Motor neuron (in vitro differentiated cells): ENCODE data around the gene CDK2AP2. TPM values are rescaled to one million over a fixed set of nuclear protein-coding genes. Genes with fewer than 3 reads are reported as not detected.

Experiments used
- ATAC-seq, 8 experiments: fragments of 200-7000 bp; cut with Tn5 transposase; replicated peaks in 6 of 8; 2 replicates each; pipeline ENCODE4 v1.8.0; 2021; ENCODE audit warnings: mild to moderate bottlenecking in 8 of 8, moderate library complexity in 8 of 8
- H3K27ac ChIP-seq, 2 donors: fragments of 250-450 bp; sonication (Bioruptor Pico); 2 replicates each; pipeline ENCODE4 v1.9.0; 2021; ENCODE audit warnings: antibody characterized with exemption in 2 of 2, mild to moderate bottlenecking in 2 of 2, moderate library complexity in 1 of 2
- H3K4me1 ChIP-seq, 2 donors: fragments of 250-450 bp; sonication (Bioruptor Pico); replicated peaks in 1 of 2; 2 replicates each; pipeline ENCODE4 v1.6.1; 2021; ENCODE audit warnings: antibody characterized with exemption in 2 of 2, mild to moderate bottlenecking in 2 of 2, moderate library complexity in 1 of 2
- H3K4me3 ChIP-seq, 5 donors: fragments of 250-450 bp; sonication (Bioruptor Pico); 2 replicates each; pipeline ENCODE4 v1.9.0; 2021; ENCODE audit warnings: antibody characterized with exemption in 5 of 5, mild to moderate bottlenecking in 5 of 5, moderate library complexity in 4 of 5
- WGBS, 10 experiments: fragments of 450-650 bp; shearing (Covaris generic); methylation state at CpG; one replicate each; pipeline ENCODE4 v1.0.0; 2022; 5-methylcytosine and 5-hydroxymethylcytosine counted together
- in situ Hi-C, 9 experiments: fragments of 400-800 bp; cut with MboI; loops; one replicate each; pipeline ENCODE4 v1.15.0; 2021; ENCODE audit warnings: low sequenced_read_pairs in 9 of 9, low pct_unique_long_range_greater_than_20kb in 2 of 9; ENCODE audit not compliant: unreplicated experiment in 9 of 9
- total RNA-seq, 8 experiments: library from RNA; unstranded; fragments of 300-600 nt; gene quantifications; 2 replicates each; pipeline versions ENCODE4 v1.2.3 to v1.2.4, GENCODE V29; 2022

Gene CDK2AP2
- total RNA-seq, 8 experiments from 2014 or later: 13.8 to 39.3 (median 19.8) TPM

GRCh38 chr11:67505605-67506396 lies 2.2 kb downstream of the CDK2AP2 start:
- Histone ChIP-seq H3K27ac (peak overlapping the region; percentile 49 to 76), H3K4me3 (peak overlapping the region; percentile 46 to 72 (median 59)), H3K4me1 (peaks cover 20 to 29% of the 10 kb centered on the region in 2 donors)
- 0 to 33% (median 15%) methylated on average over 1 to 7 of the region's 17 CpGs; no CpG with 5 or more reads in 2 of the 10 experiments for WGBS, 10 experiments
- ATAC-seq: peak; percentile 10 to 39 (median 30)
- in situ Hi-C loops: no loop called here

- in situ Hi-C loops: no loop called here
- H3K4me1 ChIP-seq: peaks cover 20 to 29% of the 10 kb centered on the region in 2 donors
- peak within 1 kb of the TSS; percentile 46 to 72 (median 59) for H3K4me3 ChIP-seq
- ATAC-seq: peak; percentile 3 to 25 (median 11)
- no CpG with 5 or more reads among the region's 58 CpGs for WGBS, 10 experiments
- H3K27ac ChIP-seq: peak within 1 kb of the TSS; percentile 49 to 76
Observed at GRCh38 chr11:67504950-67505581, 2.9 kb downstream of the CDK2AP2 start, which contains the start of gene PITPNM1. PITPNM1 (minus strand) TSS chr11:67505363; CDS start chr11:67504180, 1,183 bp downstream.

DNA sequence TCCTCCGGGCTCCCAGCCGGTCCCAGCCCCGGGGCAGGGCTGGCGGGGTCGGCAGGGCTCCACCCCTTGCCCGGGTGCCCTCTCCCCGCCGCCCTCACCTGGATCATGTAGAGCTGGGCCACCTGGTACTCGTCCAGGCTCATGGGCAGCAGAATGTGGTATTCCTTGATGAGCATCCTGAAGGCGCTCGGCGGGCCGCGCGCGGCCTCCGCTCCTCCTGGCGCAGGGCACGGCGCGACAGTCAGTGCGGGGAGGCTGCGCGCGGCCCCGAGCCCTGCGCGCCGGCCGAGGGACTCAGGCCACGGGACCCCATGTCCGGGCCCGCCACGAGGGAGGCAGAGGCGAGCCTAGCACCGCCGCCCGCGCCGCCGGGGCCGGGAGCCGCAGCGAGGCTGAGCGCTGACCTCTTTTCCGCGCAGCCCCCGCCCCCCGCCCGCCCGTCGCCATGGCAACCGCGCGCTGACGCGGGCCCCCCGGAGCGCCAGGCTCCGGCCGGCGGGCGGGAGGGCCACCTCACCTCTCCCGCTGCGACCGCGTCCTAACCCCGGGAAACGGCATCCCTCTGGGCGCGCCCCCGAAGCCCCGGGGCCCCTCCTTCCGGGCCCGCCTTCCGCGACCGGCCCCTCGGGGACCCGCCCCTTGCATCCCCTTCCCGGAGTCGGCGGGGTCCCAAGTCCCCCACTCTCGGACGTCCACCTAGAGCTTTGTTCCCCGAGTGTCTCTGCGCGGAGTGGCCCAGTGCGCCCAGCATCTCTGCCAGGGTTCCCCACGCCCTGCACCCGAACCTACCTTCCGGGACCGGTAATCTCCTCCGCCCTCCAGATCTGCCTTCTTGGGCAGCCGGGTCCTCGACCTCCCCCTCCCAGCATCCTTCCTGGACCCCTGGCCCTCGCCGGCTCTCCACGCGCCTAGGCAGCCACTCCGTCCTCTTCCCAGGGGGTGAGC lies 3.7 kb downstream of the CDK2AP2 start:
- Histone ChIP-seq H3K4me3 (peak overlapping the region; percentile 46 to 72 (median 59)), H3K4me1 (peaks cover 20 to 29% of the 10 kb centered on the region in 2 donors), H3K27ac (peak overlapping the region; percentile 49 to 76)
- 0 to 3% (median 0%) methylated on average over 6 to 9 of the region's 101 CpGs; no CpG with 5 or more reads in 7 of the 10 experiments for WGBS, 10 experiments
- in situ Hi-C loops: no loop called here
- peak in 7 of 8 experiments; percentile 0 to 15 (median 9) for ATAC-seq

DNA sequence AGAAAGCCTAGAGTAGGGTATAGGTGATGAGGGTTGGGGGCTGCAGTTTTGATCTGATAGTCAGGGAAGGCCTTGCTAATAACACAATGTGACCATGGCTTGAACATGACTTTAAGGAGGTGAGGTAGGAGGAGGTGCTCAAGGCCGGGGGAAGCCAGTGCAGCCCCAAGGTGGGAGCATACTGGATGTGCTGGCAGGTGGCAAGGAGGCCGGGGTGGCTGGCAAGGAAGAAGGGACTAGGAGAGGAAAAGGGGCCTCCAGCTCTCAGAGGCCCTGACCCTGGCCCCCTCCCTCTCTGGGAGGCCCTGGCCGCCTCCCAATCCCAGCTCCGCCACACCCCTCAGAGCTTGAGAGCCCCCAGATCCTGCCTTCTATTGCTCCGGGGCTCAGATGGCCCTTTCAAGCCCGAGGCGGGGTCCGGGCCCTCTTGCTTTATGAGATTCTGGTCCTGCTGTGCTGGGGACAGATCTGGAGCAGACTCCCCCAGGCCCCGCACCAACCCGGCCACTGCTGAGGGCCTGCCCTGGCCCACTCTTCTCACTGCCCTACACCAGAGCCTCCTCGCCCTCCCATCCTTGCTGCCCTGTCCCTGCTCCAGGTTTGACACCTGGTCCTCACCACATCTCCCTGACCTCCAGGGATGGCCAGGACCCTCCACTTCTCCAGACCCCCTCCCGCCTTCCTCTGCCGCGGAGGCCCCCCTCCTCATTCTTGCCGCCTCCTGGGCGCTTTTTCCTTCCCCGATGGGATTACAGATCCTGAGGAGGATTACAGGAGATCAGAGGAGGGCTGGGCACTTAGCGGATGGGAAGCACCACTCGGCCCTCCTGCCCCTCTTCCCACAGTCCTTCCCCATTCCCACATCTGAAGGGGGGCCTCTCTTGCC lies 4.6 kb downstream of the CDK2AP2 start:
- peak overlapping the region; percentile 49 to 76 for H3K27ac ChIP-seq
- 42 to 100% methylated on average over 1 to 6 of the region's 19 CpGs; no CpG with 5 or more reads in 8 of the 10 experiments for WGBS, 10 experiments
- H3K4me3 ChIP-seq: peak overlapping the region; percentile 46 to 72 (median 59)
- H3K4me1 ChIP-seq: peaks cover 20 to 26% of the 10 kb centered on the region in 2 donors
- no peak for ATAC-seq
- in situ Hi-C loops: no loop called here

DNA sequence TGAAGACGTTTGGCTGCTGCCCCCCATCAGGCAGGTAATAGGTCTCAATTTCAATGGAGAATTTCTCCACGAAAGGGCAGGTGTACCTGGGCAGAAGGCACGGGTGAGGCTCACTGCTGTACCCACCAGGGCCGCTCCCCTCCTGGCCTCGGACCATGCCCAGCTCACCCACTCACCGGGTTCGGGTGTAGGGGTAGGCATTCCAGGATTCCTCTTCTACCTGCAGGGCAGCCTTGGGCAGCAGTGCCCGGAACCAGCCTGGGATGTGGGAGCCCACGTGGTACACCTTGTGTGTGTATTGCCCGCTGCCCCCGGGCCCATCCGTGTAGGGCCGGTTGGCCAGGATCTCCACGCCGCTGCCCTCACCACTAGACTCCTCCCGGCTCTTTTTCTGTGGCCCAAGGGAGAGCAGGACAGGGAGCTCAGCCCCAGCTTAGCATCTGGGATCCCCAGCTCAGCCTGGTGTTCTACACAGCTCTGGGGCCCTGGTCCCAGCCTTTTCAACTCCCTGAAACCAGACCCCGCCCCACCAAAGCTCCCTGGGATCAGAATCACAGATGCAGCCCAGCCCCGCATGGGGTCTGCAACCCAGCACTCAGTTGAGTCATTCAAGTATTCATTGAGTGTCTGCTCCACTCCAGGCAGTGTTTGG lies 5.5 kb downstream of the CDK2AP2 start:
- no peak for ATAC-seq
- 80 to 100% (median 100%) methylated on average over 1 to 9 of the region's 18 CpGs; no CpG with 5 or more reads in 5 of the 10 experiments for WGBS, 10 experiments
- no peak overlapping the region for H3K27ac ChIP-seq
- H3K4me3 ChIP-seq: no peak overlapping the region
- in situ Hi-C loops: no loop called here
- H3K4me1 ChIP-seq: peaks cover 19 to 25% of the 10 kb centered on the region in 2 donors

DNA sequence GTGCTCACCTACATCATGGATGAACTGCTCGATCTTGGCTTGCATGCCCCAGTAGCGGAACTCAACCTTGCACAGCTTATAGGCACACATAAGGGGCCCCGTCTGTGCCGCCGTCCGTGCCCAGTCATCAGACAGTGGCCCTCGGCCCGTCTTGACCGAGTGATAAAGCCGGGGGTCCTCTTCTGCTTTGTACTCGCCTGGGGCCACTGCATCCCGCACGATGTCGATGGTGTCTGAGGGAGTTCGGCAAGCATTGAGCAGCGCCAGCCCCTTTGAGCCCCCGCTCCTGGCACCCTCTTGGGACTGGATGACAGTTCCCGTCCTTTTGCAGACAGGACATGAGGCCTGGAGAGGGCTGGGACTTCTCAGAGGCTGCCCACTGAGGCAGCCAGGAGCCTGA lies 6.1 kb downstream of the CDK2AP2 start:
- 93 to 100% (median 97%) methylated on average over 2 to 5 of the region's 18 CpGs; no CpG with 5 or more reads in 6 of the 10 experiments for WGBS, 10 experiments
- Histone ChIP-seq H3K27ac (no peak overlapping the region), H3K4me1 (peaks cover 16 to 21% of the 10 kb centered on the region in 2 donors), H3K4me3 (no peak overlapping the region)
- ATAC-seq: no peak
- in situ Hi-C loops: no loop called here

DNA sequence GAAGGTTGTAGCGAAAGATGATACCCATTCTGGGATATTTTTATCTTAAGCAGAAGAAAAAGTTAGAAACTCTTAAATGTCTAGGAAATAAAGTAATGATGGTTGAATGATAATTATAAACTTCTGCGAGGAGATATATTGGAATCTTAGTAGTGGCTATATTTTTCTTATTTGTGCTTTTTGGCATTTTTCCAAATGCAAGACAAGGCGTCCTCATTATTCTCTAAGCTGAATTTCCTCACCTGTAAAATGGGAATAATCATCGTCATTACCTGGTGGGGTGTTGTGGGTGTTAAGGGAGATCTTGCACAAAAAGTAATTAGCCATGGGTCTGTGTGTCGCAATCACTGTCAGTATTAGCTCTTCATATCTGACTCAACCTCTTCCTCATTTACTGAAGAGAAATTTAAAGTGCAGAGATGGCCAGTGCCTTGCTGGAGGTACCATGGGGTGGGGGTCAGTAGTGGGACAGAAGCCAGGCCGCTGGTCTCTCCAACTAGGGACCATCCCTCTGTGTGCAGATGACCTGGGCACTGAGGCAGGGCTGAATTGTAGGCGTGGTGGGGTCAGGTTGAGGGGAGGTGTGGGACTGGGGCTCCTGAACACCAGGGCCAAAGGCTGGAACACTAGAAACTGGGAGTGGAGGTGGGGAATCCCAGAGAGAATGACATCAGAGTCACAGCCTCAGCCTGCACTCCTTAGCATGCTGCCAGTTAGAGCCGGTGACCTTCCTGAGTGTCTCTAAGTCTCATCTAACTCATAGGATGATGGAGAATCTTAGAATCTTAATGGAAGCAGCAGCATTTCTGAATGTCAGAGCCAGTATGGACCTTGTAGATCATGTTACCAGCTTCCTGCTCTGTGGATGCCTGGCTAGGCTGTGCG lies 6.9 kb downstream of the CDK2AP2 start:
- ATAC-seq: no peak
- WGBS, 10 experiments: 48 to 100% (median 93%) methylated on average over 2 to 8 of the region's 9 CpGs
- Histone ChIP-seq H3K4me3 (no peak overlapping the region), H3K4me1 (peaks cover 16 to 18% of the 10 kb centered on the region in 2 donors), H3K27ac (no peak overlapping the region)
- in situ Hi-C loops: no loop called here

- WGBS, 10 experiments: 100% methylated on average over 1 of the region's 1 CpG; no CpG with 5 or more reads in 9 of the 10 experiments
- H3K4me1 ChIP-seq: peaks cover 11 to 13% of the 10 kb centered on the region in 2 donors
- H3K27ac ChIP-seq: no peak overlapping the region
- no peak overlapping the region for H3K4me3 ChIP-seq
- ATAC-seq: no peak
- in situ Hi-C loops: no loop called here
Observed at GRCh38 chr11:67500484-67500821, 7.5 kb downstream of the CDK2AP2 start.

DNA sequence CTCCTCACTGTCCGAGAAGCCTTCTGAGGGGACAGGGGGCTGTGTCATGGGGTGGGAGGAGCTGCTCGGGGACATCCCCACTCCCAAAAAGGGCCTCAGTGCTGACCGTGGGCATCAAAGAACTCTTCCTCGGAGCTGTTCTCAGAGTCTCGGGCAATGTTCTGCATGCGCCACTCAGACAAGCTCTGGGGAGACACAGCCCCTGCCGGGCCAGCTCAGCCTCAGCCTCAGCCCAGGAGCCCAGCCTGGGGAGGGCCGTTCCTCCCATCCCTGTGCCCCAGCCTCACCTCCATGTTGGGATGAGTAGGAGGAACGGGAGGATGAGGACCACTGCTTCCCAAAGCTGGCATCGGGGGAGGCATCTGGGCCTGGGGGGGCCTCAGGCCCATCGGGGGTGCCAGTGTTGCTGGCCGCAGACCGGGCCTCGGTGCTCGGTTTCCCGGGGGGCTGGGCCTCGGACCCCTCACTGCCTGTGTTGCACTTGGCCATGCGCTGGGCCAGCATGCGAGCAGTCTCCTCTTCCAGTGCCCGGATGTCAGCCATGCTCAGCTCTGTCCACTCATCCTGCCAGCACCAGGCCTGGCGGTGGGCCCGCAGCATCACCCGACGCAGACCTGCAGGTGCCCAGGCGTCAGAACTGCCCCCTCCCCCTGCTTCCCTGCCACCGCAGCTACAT lies 8.0 kb downstream of the CDK2AP2 start:
- H3K4me3 ChIP-seq: no peak overlapping the region
- in situ Hi-C loops: loop anchor here in 1 of 9 experiments (25.0 kb wide), 1 partner anchor 113 kb away; the partner anchor contains the start of gene RAD9A
- H3K27ac ChIP-seq: no peak overlapping the region
- ATAC-seq: no peak
- 71 to 100% (median 94%) methylated on average over 1 to 5 of the region's 26 CpGs; no CpG with 5 or more reads in 6 of the 10 experiments for WGBS, 10 experiments
- peaks cover 9 to 11% of the 10 kb centered on the region in 2 donors for H3K4me1 ChIP-seq

- 90 to 100% (median 92%) methylated on average over 1 to 2 of the region's 21 CpGs; no CpG with 5 or more reads in 7 of the 10 experiments for WGBS, 10 experiments
- H3K4me1 ChIP-seq: peaks cover 9 to 10% of the 10 kb centered on the region in 2 donors
- H3K27ac ChIP-seq: no peak overlapping the region
- H3K4me3 ChIP-seq: no peak overlapping the region
- ATAC-seq: no peak
- in situ Hi-C loops: loop anchor here in 1 of 9 experiments (25.0 kb wide), 1 partner anchor 111 kb away; the partner anchor contains the start of gene RAD9A
Observed at GRCh38 chr11:67498544-67498972, 9.4 kb downstream of the CDK2AP2 start.
